Caco-2 (cell line): ENCODE measurements around the gene PIKFYVE. TPM values are rescaled to one million over a fixed set of nuclear protein-coding genes. Genes with fewer than 3 reads are reported as not detected.

Experiments used
- BruUV-seq: library from RNA; stranded (reverse); fragments of 400-500 nt; replicated peaks from 2 replicates; lab custom pipeline; 2021; lab: Mats Ljungman, UMichigan
- CTCF ChIA-PET: fragments of 300-600 bp; sonication (Branson Sonifier 250); formaldehyde crosslinking; loops from one replicate; lab custom pipeline; 2022; ENCODE audit warnings: antibody characterized with exemption; lab: Charles Lee
- POLR2A ChIA-PET: fragments of 300-600 bp; sonication (Branson Sonifier 250); formaldehyde crosslinking; loops from one replicate; lab custom pipeline; 2022; ENCODE audit warnings: antibody characterized with exemption; lab: Charles Lee
- DNase-seq, 2 experiments: peaks; one replicate each; pipeline versions ENCODE4 v3.0.0 to v3.0.0-alpha.2; 2020 to 2022
- H3K27me3 ChIP-seq: replicated peaks from 2 replicates; pipeline ENCODE4 v1.6.0; 2011; ENCODE audit warnings: low read length; ENCODE audit not compliant: control insufficient read depth, insufficient read depth
- H3K36me3 ChIP-seq: 2 replicates; pipeline ENCODE4 v1.5.1; 2011; ENCODE audit warnings: low read length; ENCODE audit not compliant: control insufficient read depth, insufficient read depth
- H3K4me1 ChIP-seq: fragments of 250-450 bp; sonication (Bioruptor Pico); 2 replicates; pipeline ENCODE4 v1.5.1; 2020; ENCODE audit warnings: mild to moderate bottlenecking
- H3K4me3 ChIP-seq: 2 replicates; pipeline ENCODE4 v1.5.1; 2011; ENCODE audit warnings: low read depth, mild to moderate bottlenecking, control low read depth, low read length
- H3K9me3 ChIP-seq: fragments of 250-450 bp; sonication (Bioruptor Pico); 2 replicates; pipeline ENCODE4 v1.5.1; 2020; ENCODE audit warnings: mild to moderate bottlenecking, moderate library complexity
- H3K27ac Mint-ChIP-seq: one replicate; pipeline ENCODE4 v1.8.0; 2022; ENCODE audit warnings: mixed read lengths; ENCODE audit not compliant: unreplicated experiment
- H3K27me3 Mint-ChIP-seq: one replicate; pipeline ENCODE4 v1.8.0; 2022; ENCODE audit warnings: mixed read lengths; ENCODE audit not compliant: insufficient read depth, unreplicated experiment
- H3K36me3 Mint-ChIP-seq: one replicate; pipeline ENCODE4 v1.8.0; 2022; ENCODE audit warnings: mild to moderate bottlenecking, mixed read lengths; ENCODE audit not compliant: insufficient read depth, unreplicated experiment
- H3K4me1 Mint-ChIP-seq: one replicate; pipeline ENCODE4 v1.8.0; 2022; ENCODE audit warnings: low read depth, mixed read lengths; ENCODE audit not compliant: unreplicated experiment
- H3K4me3 Mint-ChIP-seq: one replicate; pipeline ENCODE4 v1.8.0; 2022; ENCODE audit warnings: mild to moderate bottlenecking, moderate library complexity, mixed read lengths; ENCODE audit not compliant: unreplicated experiment
- H3K9me3 Mint-ChIP-seq: one replicate; pipeline ENCODE4 v1.8.0; 2022; ENCODE audit warnings: mixed read lengths; ENCODE audit not compliant: unreplicated experiment
- CTCF ChIP-seq, 2 experiments: fragments of 200-600 bp in 1 of 2; IDR thresholded peaks; 1 replicate in 1 of 2; 2 replicates in 1 of 2; pipeline versions ENCODE4 v1.5.1 to v1.8.0; 2011 to 2022; ENCODE audit warnings: antibody characterized with exemption in 1 of 2, control low read depth in 1 of 2, inconsistent platforms in 1 of 2, low read depth in 1 of 2, low read length in 1 of 2, mild to moderate bottlenecking in 1 of 2, moderate library complexity in 1 of 2; ENCODE audit not compliant: insufficient read depth in 1 of 2, severe bottlenecking in 1 of 2, unreplicated experiment in 1 of 2
- intact Hi-C: fragments of 100-400 bp; cut with micrococcal nuclease; formaldehyde crosslinking; loops from one replicate; pipeline ENCODE4 v1.10.0; 2022; ENCODE audit not compliant: unreplicated experiment
- total RNA-seq: library from RNA; stranded (reverse); gene quantifications from 2 replicates; pipeline ENCODE4 v1.2.3, GENCODE V29; 2022

PIKFYVE gene
- total RNA-seq, 1 experiment from 2014 or later: 31.2 TPM

- Histone ChIP-seq H3K4me3 (no peak overlapping the region), H3K4me1 (no peaks in the 10 kb centered on the region), H3K9me3 (no peaks in the 10 kb centered on the region), H3K27me3 (no peaks in the 10 kb centered on the region), H3K36me3 (no peaks in the 10 kb centered on the region)
- ChIA-PET POLR2A (no interaction called here), CTCF (no interaction called here)
- Mint-ChIP-seq H3K27ac (no peak overlapping the region), H3K27me3 (no peaks in the 10 kb centered on the region), H3K9me3 (no peaks in the 10 kb centered on the region), H3K4me3 (no peak overlapping the region), H3K36me3 (peaks cover 52% of the 10 kb centered on the region), H3K4me1 (no peaks in the 10 kb centered on the region)
- TF ChIP-seq CTCF (IDR thresholded peaks at IDR 0.05; ENCODE audit: insufficient read depth in 1 of 2, low read depth in 1 of 2, low read length in 1 of 2, severe bottlenecking in 1 of 2, unreplicated experiment in 1 of 2): no peak
- DNase-seq: no peak
- intact Hi-C loops: no loop called here
- BruUV-seq: no TSS peak
These were observed 14.9 kb downstream of the PIKFYVE start for GRCh38 chr2:208280933-208281332.

GRCh38 chr2:208285853-208286252, 19.8 kb downstream of the PIKFYVE start:
- H3K27me3 ChIP-seq: no peaks in the 10 kb centered on the region
- Mint-ChIP-seq H3K9me3 (no peaks in the 10 kb centered on the region), H3K36me3 (peaks cover 44% of the 10 kb centered on the region), H3K27me3 (no peaks in the 10 kb centered on the region), H3K4me1 (no peaks in the 10 kb centered on the region), H3K4me3 (no peak overlapping the region), H3K27ac (no peak overlapping the region)
- H3K9me3 ChIP-seq: no peaks in the 10 kb centered on the region
- ChIA-PET CTCF (no interaction called here), POLR2A (no interaction called here)
- no peak overlapping the region for H3K4me3 ChIP-seq
- no peaks in the 10 kb centered on the region for H3K4me1 ChIP-seq
- H3K36me3 ChIP-seq: no peaks in the 10 kb centered on the region
- BruUV-seq: no TSS peak
- no peak for TF ChIP-seq CTCF (IDR thresholded peaks at IDR 0.05; ENCODE audit: insufficient read depth in 1 of 2, low read depth in 1 of 2, low read length in 1 of 2, severe bottlenecking in 1 of 2, unreplicated experiment in 1 of 2)
- DNase-seq: no peak
- intact Hi-C loops: no loop called here

- no peaks in the 10 kb centered on the region for H3K9me3 Mint-ChIP-seq
- BruUV-seq: no TSS peak
- no peaks in the 10 kb centered on the region for H3K27me3 ChIP-seq
- peaks cover 28% of the 10 kb centered on the region for H3K36me3 Mint-ChIP-seq
- ChIA-PET CTCF (no interaction called here), POLR2A (no interaction called here)
- no peak for DNase-seq
- no peak overlapping the region for H3K4me3 Mint-ChIP-seq
- TF ChIP-seq CTCF (IDR thresholded peaks at IDR 0.05; ENCODE audit: insufficient read depth in 1 of 2, low read depth in 1 of 2, low read length in 1 of 2, severe bottlenecking in 1 of 2, unreplicated experiment in 1 of 2): no peak
- H3K36me3 ChIP-seq: no peaks in the 10 kb centered on the region; the same call in 1 of the 2 replicates
- no peak overlapping the region for H3K4me3 ChIP-seq
- H3K4me1 Mint-ChIP-seq: peaks cover 8% of the 10 kb centered on the region
- H3K4me1 ChIP-seq: no peaks in the 10 kb centered on the region
- no peaks in the 10 kb centered on the region for H3K9me3 ChIP-seq
- no peak overlapping the region for H3K27ac Mint-ChIP-seq
- H3K27me3 Mint-ChIP-seq: no peaks in the 10 kb centered on the region
- intact Hi-C loops: no loop called here
These were observed 28.5 kb downstream of the PIKFYVE start for GRCh38 chr2:208294482-208295024.
